Left ventricle myocardium inferior (tissue), 1 donor: Measurements from ENCODE around the gene ABCA9. TPM values are rescaled to one million over a fixed set of nuclear protein-coding genes. Genes with fewer than 3 reads are reported as not detected.
A peak's percentile ranks its signal among the peaks of the same experiment; 100 is the strongest.
"Not testable (repeated sequence)": the region's sequence is repeated elsewhere in the genome, so short reads cannot be mapped to it uniquely, and the experiment has no call there.

ENCODE experiments used
- DNase-seq: peaks from one replicate; pipeline ENCODE4 v3.0.0-alpha.2; 2020
- H3K27ac ChIP-seq: fragments of 200-600 bp; replicated peaks from 2 replicates; pipeline ENCODE4 v1.8.0; 2021
- H3K27me3 ChIP-seq: fragments of 200-600 bp; 2 replicates; pipeline ENCODE4 v1.8.0; 2021; ENCODE audit warnings: low read depth
- H3K36me3 ChIP-seq: fragments of 200-600 bp; 2 replicates; pipeline ENCODE4 v1.8.0; 2021
- H3K4me1 ChIP-seq: fragments of 200-600 bp; 2 replicates; pipeline ENCODE4 v1.8.0; 2021
- H3K4me3 ChIP-seq: fragments of 200-600 bp; 2 replicates; pipeline ENCODE4 v1.8.0; 2021; ENCODE audit warnings: mild to moderate bottlenecking, moderate library complexity
- H3K9me3 ChIP-seq: fragments of 200-600 bp; replicated peaks from 2 replicates; pipeline ENCODE4 v1.8.0; 2021
- CTCF ChIP-seq: fragments of 200-600 bp; IDR thresholded peaks from 2 replicates; pipeline ENCODE4 v1.8.0; 2021; ENCODE audit warnings: antibody characterized with exemption, mild to moderate bottlenecking, borderline replicate concordance
- intact Hi-C: fragments of 100-400 bp; cut with micrococcal nuclease; formaldehyde crosslinking; loops from one replicate; pipeline ENCODE4 v1.11.0; 2022
- total RNA-seq: library from RNA; stranded (reverse); fragmentation: NEBNext Ultra II Directional; extraction: Animal tissue kit (Norgen Biotek cat#: 25700); gene quantifications from one replicate; pipeline ENCODE4 v1.2.1, GENCODE V29; 2021
- donor health status: DM: no; HTN: yes; CAD: no; lungs with severe emphysema.

Gene ABCA9
- total RNA-seq, 1 donor from 2014 or later: 13.0 TPM

GRCh38 chr17:68963958-68964357, 96.8 kb downstream of the ABCA9 start:
- H3K4me3 ChIP-seq: no peak overlapping the region
- TF ChIP-seq CTCF: no peak
- peak overlapping the region; percentile 48 for H3K27ac ChIP-seq
- intact Hi-C loops: loop anchor here (10.0 kb wide), 1 partner anchor 189 kb away; no protein-coding TSS in a partner anchor
- peaks cover 8% of the 10 kb centered on the region for H3K4me1 ChIP-seq
- H3K9me3 ChIP-seq: peaks cover 7% of the 10 kb centered on the region
- peaks cover 3% of the 10 kb centered on the region for H3K27me3 ChIP-seq
- no peaks in the 10 kb centered on the region for H3K36me3 ChIP-seq
- DNase-seq: no peak

- Histone ChIP-seq H3K4me1 (peaks cover 8% of the 10 kb centered on the region), H3K27ac (peak overlapping the region; percentile 55), H3K4me3 (no peak overlapping the region), H3K36me3 (no peaks in the 10 kb centered on the region), H3K27me3 (no peaks in the 10 kb centered on the region), H3K9me3 (peaks cover 8% of the 10 kb centered on the region)
- intact Hi-C loops: loop anchor here (10.0 kb wide), 1 partner anchor 187 kb away; no protein-coding TSS in a partner anchor
- DNase-seq: peak; percentile 68
- no peak for TF ChIP-seq CTCF
Observed at GRCh38 chr17:68961214-68961882, 99.4 kb downstream of the ABCA9 start.

GRCh38 chr17:68959117-68959516, 101.6 kb downstream of the ABCA9 start:
- H3K4me3 ChIP-seq, H3K27me3 ChIP-seq, H3K27ac ChIP-seq, H3K36me3 ChIP-seq, intact Hi-C loops, H3K9me3 ChIP-seq, DNase-seq: not testable (repeated sequence)
- peaks cover 17% of the 10 kb centered on the region for H3K4me1 ChIP-seq

GRCh38 chr17:68957944-68958343, 102.8 kb downstream of the ABCA9 start:
- peaks cover 8% of the 10 kb centered on the region for H3K9me3 ChIP-seq
- no peaks in the 10 kb centered on the region for H3K36me3 ChIP-seq
- no peak overlapping the region for H3K27ac ChIP-seq
- TF ChIP-seq CTCF: no peak
- peaks cover 29% of the 10 kb centered on the region for H3K4me1 ChIP-seq
- no peak overlapping the region for H3K4me3 ChIP-seq
- no peaks in the 10 kb centered on the region for H3K27me3 ChIP-seq
- intact Hi-C loops: no loop called here
- no peak for DNase-seq

- no peak for DNase-seq
- peak within 1 kb of the TSS; percentile 64 for H3K4me3 ChIP-seq
- H3K4me1 ChIP-seq: peaks cover 23% of the 10 kb centered on the region
- no peak for TF ChIP-seq CTCF
- H3K9me3 ChIP-seq: peaks cover 8% of the 10 kb centered on the region
- H3K36me3 ChIP-seq: no peaks in the 10 kb centered on the region
- peak within 1 kb of the TSS; percentile 84 for H3K27ac ChIP-seq
- intact Hi-C loops: no loop called here
- H3K27me3 ChIP-seq: no peaks in the 10 kb centered on the region
Observed at GRCh38 chr17:68955181-68955841, 105.4 kb downstream of the ABCA9 start, which contains the start of gene ABCA8. ABCA8 (minus strand) TSS chr17:68955392; CDS start chr17:68942034, 13,358 bp downstream.
